Smooth muscle cell (in vitro differentiated cells): ENCODE measurements around the gene KCNA3. TPM values are rescaled to one million over a fixed set of nuclear protein-coding genes. Genes with fewer than 3 reads are reported as not detected.

Experiments
- DNase-seq: peaks from one replicate; lab custom pipeline; 2025; ENCODE audit not compliant: unreplicated experiment; lab: John Stamatoyannopoulos, UW
- H2AFZ ChIP-seq: fragments of 200-600 bp; sonication (generic); 2 replicates; pipeline ENCODE4 v1.6.0; 2016; ENCODE audit warnings: antibody characterized with exemption, low read depth, mild to moderate bottlenecking
- H3F3A ChIP-seq: fragments of 200-600 bp; sonication (generic); 2 replicates; pipeline ENCODE4 v1.6.0; 2017; ENCODE audit warnings: antibody characterized with exemption, low read depth
- H3K27ac ChIP-seq: fragments of 200-600 bp; sonication (generic); 2 replicates; pipeline ENCODE4 v1.5.1; 2016; ENCODE audit warnings: low read depth, mild to moderate bottlenecking
- H3K27me3 ChIP-seq: fragments of 200-600 bp; sonication (generic); 2 replicates; pipeline ENCODE4 v1.6.1; 2016; ENCODE audit warnings: low read depth, mild to moderate bottlenecking
- H3K36me3 ChIP-seq: fragments of 200-600 bp; sonication (generic); 2 replicates; pipeline ENCODE4 v1.5.1; 2016; ENCODE audit warnings: low read depth
- H3K4me1 ChIP-seq: fragments of 200-600 bp; sonication (generic); 2 replicates; pipeline ENCODE4 v1.5.1; 2016; ENCODE audit warnings: low read depth
- H3K4me2 ChIP-seq: fragments of 200-600 bp; sonication (generic); 2 replicates; pipeline ENCODE4 v1.6.0; 2016; ENCODE audit warnings: mild to moderate bottlenecking
- H3K4me3 ChIP-seq: fragments of 200-600 bp; sonication (generic); 2 replicates; pipeline ENCODE4 v1.5.1; 2016; ENCODE audit warnings: mild to moderate bottlenecking
- H3K79me2 ChIP-seq: fragments of 200-600 bp; sonication (generic); 2 replicates; pipeline ENCODE4 v1.6.0; 2016; ENCODE audit warnings: low read depth, mild to moderate bottlenecking
- H3K9ac ChIP-seq: fragments of 200-600 bp; sonication (generic); 2 replicates; pipeline ENCODE4 v1.6.0; 2016; ENCODE audit warnings: low read depth
- H3K9me3 ChIP-seq: fragments of 200-600 bp; sonication (generic); replicated peaks from 2 replicates; pipeline ENCODE4 v1.5.1; 2016; ENCODE audit warnings: low read depth
- H4K20me1 ChIP-seq: fragments of 200-600 bp; sonication (generic); 2 replicates; pipeline ENCODE4 v1.6.0; 2016; ENCODE audit warnings: low read depth
- WGBS: methylation state at CpG from one replicate; pipeline ENCODE4 v1.1.7; 2016; ENCODE audit warnings: low lambda C conversion rate; 5-methylcytosine and 5-hydroxymethylcytosine counted together
- polyA plus RNA-seq: library from polyadenylated mRNA; unstranded; fragments of >200 nt; fragmentation: Nextera tagmentation; extraction: Ambion mirVana; gene quantifications from 2 replicates; pipeline ENCODE4 v1.2.1, GENCODE V29; 2016
- total RNA-seq: library from RNA; depleted of rRNA; stranded (reverse); fragments of >200 nt; gene quantifications from 2 replicates; pipeline ENCODE4 v1.2.3, GENCODE V29; 2014
- TF ChIP-seq, protein P1 (sequence below): fragments of 200-600 bp; sonication (generic); IDR thresholded peaks from 2 replicates; pipeline ENCODE4 v1.5.1; 2017; ENCODE audit warnings: borderline replicate concordance, mild to moderate bottlenecking, antibody characterized with exemption; ENCODE audit not compliant: insufficient read depth, poor library complexity, severe bottlenecking

KCNA3 gene
- total RNA-seq (5.5 and 9.3 TPM in 2 replicates), polyA plus RNA-seq (2.3 and 3.7 TPM in 2 replicates)

DNA sequence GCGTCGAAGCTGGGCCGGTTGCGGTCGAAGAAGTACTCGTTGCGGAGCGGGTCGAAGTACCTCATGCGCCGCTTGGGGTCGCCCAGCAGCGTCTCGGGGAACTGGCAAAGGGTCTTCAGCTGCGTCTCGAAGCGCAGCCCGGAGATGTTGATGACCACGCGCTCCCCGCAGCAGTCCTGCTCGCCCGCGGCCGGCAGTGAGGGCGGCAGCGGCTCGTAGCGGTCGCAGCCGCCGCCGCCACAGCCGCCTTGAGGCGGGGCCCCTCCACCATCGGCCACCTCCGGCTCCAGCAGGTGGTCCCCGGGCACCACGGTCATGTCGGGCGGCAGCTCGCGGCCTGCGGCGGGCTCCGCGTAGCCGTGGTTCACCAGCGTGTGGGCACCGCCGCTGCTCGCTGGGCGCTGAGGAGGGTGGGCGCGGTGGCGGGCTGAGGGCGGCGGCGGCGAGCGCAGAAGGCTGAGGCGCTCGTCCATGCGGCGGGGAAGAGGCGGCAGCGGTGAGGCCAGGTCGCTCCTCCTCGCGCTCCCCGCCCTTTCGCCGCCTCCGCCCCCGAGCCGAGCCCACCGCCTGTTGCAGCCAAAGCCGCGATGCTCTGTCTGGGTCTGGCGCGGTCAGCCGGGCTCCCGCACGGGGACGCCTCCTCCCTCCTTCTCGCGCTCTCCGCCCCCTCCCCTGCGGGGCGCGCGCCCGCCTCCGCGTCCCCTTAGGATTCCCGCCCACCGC, at the start of gene KCNA3:
TSS of gene KCNA3 (minus strand) at position 604 of the 723 bp plus-strand sequence. CDS start at position 473, 131 bp downstream.
- 2% methylated on average over 28 of the region's 97 CpGs for WGBS

DNA sequence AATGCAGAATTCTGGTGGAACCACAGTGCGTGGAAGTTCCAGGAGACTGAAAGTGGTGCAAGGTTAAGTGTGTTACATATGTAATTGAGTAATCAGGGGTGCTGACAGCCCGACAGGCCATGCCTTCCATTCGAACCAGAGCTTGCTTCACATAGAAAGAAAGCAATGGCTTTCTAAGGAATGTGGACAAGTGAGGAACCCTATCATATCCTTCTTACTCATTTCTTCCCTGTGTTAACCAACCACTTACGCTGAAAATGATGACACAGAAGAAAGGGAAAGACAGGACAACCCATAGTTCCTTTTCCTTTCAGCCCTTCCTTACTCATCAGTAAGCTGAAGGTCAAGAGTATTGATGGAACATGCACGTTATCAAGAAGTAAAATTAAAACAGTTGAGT, 48.1 kb upstream of the KCNA3 start:
- TF ChIP-seq, protein P1, sequence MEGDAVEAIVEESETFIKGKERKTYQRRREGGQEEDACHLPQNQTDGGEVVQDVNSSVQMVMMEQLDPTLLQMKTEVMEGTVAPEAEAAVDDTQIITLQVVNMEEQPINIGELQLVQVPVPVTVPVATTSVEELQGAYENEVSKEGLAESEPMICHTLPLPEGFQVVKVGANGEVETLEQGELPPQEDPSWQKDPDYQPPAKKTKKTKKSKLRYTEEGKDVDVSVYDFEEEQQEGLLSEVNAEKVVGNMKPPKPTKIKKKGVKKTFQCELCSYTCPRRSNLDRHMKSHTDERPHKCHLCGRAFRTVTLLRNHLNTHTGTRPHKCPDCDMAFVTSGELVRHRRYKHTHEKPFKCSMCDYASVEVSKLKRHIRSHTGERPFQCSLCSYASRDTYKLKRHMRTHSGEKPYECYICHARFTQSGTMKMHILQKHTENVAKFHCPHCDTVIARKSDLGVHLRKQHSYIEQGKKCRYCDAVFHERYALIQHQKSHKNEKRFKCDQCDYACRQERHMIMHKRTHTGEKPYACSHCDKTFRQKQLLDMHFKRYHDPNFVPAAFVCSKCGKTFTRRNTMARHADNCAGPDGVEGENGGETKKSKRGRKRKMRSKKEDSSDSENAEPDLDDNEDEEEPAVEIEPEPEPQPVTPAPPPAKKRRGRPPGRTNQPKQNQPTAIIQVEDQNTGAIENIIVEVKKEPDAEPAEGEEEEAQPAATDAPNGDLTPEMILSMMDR: no peak
- H3K4me1 ChIP-seq: no peaks in the 10 kb centered on the region
- H2AFZ ChIP-seq: no peak overlapping the region
- no peak overlapping the region for H3K4me3 ChIP-seq
- H3K36me3 ChIP-seq: no peaks in the 10 kb centered on the region
- H3K9ac ChIP-seq: no peak overlapping the region
- H4K20me1 ChIP-seq: no peaks in the 10 kb centered on the region
- no peaks in the 10 kb centered on the region for H3F3A ChIP-seq
- no peak overlapping the region for H3K4me2 ChIP-seq
- no peak for DNase-seq
- peaks cover 4% of the 10 kb centered on the region for H3K27me3 ChIP-seq
- H3K9me3 ChIP-seq: no peaks in the 10 kb centered on the region
- no peaks in the 10 kb centered on the region for H3K79me2 ChIP-seq
- no peak overlapping the region for H3K27ac ChIP-seq
- WGBS: 89% methylated on average over 5 of the region's 5 CpGs

More for the DNA sequence above, at the start of gene KCNA3:
- H3F3A ChIP-seq: peaks cover 5% of the 10 kb centered on the region
- peak within 1 kb of the TSS; percentile 83 for H2AFZ ChIP-seq
- TF ChIP-seq, protein P1: no peak
- DNase-seq: no peak
- peak within 1 kb of the TSS; percentile 46 for H3K27ac ChIP-seq
- peak within 1 kb of the TSS; percentile 94 for H3K4me2 ChIP-seq
- peaks cover 10% of the 10 kb centered on the region for H3K79me2 ChIP-seq
- peak within 1 kb of the TSS; percentile 50 for H3K9ac ChIP-seq
- H3K36me3 ChIP-seq: no peaks in the 10 kb centered on the region
- peaks cover 9% of the 10 kb centered on the region for H3K4me1 ChIP-seq
- no peaks in the 10 kb centered on the region for H4K20me1 ChIP-seq
- peak within 1 kb of the TSS; percentile 65 for H3K4me3 ChIP-seq
- H3K27me3 ChIP-seq: peaks cover 25% of the 10 kb centered on the region
- H3K9me3 ChIP-seq: no peaks in the 10 kb centered on the region

DNA sequence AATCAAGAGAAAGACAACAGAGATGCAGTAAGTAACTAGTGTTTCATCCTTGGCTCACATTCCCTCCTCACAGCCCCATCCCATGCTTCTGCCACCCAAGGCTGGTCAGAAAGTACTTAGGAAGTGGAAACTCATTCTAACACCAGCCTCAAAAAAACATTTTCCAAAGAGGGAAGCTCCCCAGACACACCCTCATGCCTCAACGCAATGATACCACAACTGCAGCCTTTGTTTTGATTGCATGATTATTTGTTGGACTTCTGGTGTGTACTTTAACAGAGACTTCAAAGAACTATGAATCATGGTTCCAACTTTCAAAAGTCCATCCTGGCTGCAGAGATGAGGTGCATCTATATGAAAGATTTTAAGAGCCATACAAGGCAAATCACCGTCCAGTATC, 45.2 kb upstream of the KCNA3 start:
- Histone ChIP-seq H3K9ac (no peak overlapping the region), H3K4me2 (no peak overlapping the region), H3K9me3 (no peaks in the 10 kb centered on the region), H3K27ac (no peak overlapping the region), H3K79me2 (no peaks in the 10 kb centered on the region), H2AFZ (no peak overlapping the region), H3F3A (no peaks in the 10 kb centered on the region), H3K27me3 (peaks cover 4% of the 10 kb centered on the region), H3K4me3 (no peak overlapping the region), H4K20me1 (no peaks in the 10 kb centered on the region), H3K4me1 (no peaks in the 10 kb centered on the region), H3K36me3 (no peaks in the 10 kb centered on the region)
- WGBS: 71% methylated on average over 2 of the region's 2 CpGs
- TF ChIP-seq, protein P1: no peak
- DNase-seq: no peak

DNA sequence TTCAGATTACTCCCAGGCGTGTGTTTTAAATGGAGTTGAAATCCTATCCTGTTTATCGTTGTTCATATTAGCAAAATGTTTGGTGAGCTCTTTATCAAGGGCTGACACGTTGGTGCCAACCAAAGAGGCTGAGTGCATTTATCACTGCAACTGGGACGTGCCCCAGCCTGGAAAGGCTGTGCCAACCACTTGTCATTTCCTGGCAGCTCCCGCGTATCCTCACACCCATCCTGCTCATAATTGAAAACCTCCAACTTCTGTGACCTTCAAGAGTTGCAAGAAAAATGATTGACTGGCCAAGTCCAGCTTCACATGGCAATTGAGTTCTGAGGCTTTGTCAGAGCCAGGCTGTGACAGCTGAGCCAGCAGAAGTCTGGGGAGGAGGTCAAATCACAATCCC, 43.7 kb upstream of the KCNA3 start:
- TF ChIP-seq, protein P1: no peak
- Histone ChIP-seq H3K4me3 (no peak overlapping the region), H3K4me2 (no peak overlapping the region), H3K9ac (no peak overlapping the region), H3K36me3 (no peaks in the 10 kb centered on the region), H3K79me2 (no peaks in the 10 kb centered on the region), H3K27ac (no peak overlapping the region), H3K4me1 (no peaks in the 10 kb centered on the region), H2AFZ (no peak overlapping the region), H3F3A (no peaks in the 10 kb centered on the region), H3K27me3 (peaks cover 4% of the 10 kb centered on the region), H3K9me3 (no peaks in the 10 kb centered on the region), H4K20me1 (no peaks in the 10 kb centered on the region)
- WGBS: 85% methylated on average over 6 of the region's 6 CpGs
- DNase-seq: no peak
